Suprapubic skin (tissue), 4 donors: Measurements from ENCODE around the gene OLR1. TPM values are rescaled to one million over a fixed set of nuclear protein-coding genes. Genes with fewer than 3 reads are reported as not detected.
"Not testable (repeated sequence)": the region's sequence is repeated elsewhere in the genome, so short reads cannot be mapped to it uniquely, and the experiment has no call there.

Source experiments
- DNase-seq, 2 donors: peaks; one replicate each; pipeline ENCODE4 v3.0.0-alpha.2; 2019; ENCODE audit warnings: low spot score in 2 of 2
- H3K27ac ChIP-seq: fragments of 200-600 bp; sonication (generic); one replicate; pipeline ENCODE4 v1.5.1; 2019
- H3K27me3 ChIP-seq: fragments of 200-600 bp; sonication (generic); one replicate; pipeline ENCODE4 v1.5.1; 2019
- H3K36me3 ChIP-seq: fragments of 200-600 bp; sonication (generic); one replicate; pipeline ENCODE4 v1.5.1; 2019
- H3K4me1 ChIP-seq: fragments of 200-600 bp; sonication (generic); one replicate; pipeline ENCODE4 v1.5.1; 2019
- H3K4me3 ChIP-seq: fragments of 200-600 bp; sonication (generic); one replicate; pipeline ENCODE4 v1.5.1; 2019; ENCODE audit warnings: mild to moderate bottlenecking
- H3K9me3 ChIP-seq: fragments of 200-600 bp; sonication (generic); one replicate; pipeline ENCODE4 v1.5.1; 2019
- EP300 ChIP-seq: sonication (generic); formaldehyde crosslinking; IDR thresholded peaks from one replicate; pipeline ENCODE4 v1.6.1; 2017; ENCODE audit warnings: antibody characterized with exemption
- POLR2A ChIP-seq, 2 donors: fragments of 450-650 bp; IDR thresholded peaks; one replicate each; pipeline ENCODE4 v1.6.1; 2017; ENCODE audit warnings: antibody characterized with exemption in 2 of 2, mild to moderate bottlenecking in 2 of 2, moderate library complexity in 2 of 2
- POLR2AphosphoS5 ChIP-seq, 3 donors: sonication (generic); formaldehyde crosslinking; IDR thresholded peaks; one replicate each; pipeline ENCODE4 v1.6.1; 2017; ENCODE audit warnings: antibody characterized with exemption in 3 of 3
- WGBS: methylation state at CpG from one replicate; pipeline ENCODE4 v1.1.5; 2018; 5-methylcytosine and 5-hydroxymethylcytosine counted together
- total RNA-seq, 4 donors: library from RNA; depleted of rRNA; stranded (reverse); fragments of >200 nt; gene quantifications; one replicate each; pipeline ENCODE4 v1.1.0, GENCODE V29; 2016
- TF ChIP-seq, protein P1 (sequence below), 2 donors: fragments of 200-600 bp in 1 of 2; fragments of 450-650 bp in 1 of 2; sonication (generic) in 1 of 2; IDR thresholded peaks; one replicate each; pipeline ENCODE4 v1.5.1; 2016 to 2019; ENCODE audit warnings: antibody characterized with exemption in 2 of 2, mild to moderate bottlenecking in 1 of 2, moderate library complexity in 1 of 2

OLR1 gene
- total RNA-seq, 4 donors from 2014 or later = not detected

DNA sequence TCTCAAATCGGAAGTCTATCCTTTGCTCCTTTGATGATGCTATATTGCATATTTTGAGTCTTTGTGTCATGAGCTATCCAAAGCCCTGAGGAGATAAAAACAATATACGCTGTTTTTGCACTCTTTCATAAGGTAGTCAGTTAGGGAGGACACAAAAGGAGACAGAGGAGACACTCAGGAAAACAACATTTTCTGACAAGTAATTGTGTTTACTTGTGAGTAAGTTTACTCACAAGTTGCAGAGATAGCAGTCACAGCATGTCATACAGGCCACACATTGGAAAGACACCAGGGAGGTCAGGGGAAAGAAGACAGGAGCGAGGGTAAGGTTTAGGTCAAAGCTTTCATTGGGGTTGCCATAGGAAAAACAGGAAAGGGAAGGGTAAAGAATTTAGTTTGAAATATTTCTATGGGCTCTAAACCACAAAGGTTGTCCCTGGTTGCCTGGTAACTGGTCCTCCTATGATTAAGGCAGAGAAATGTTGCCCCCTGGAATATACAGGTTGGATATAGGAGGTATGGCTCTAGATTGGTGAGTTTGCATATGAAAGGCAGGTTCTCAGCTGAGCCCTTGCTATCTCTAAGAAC, 33.4 kb upstream of the OLR1 start:
- H3K27ac ChIP-seq = no peak overlapping the region
- H3K4me3 ChIP-seq = no peak overlapping the region
- 84% methylated on average over 3 of the region's 3 CpGs for WGBS
- no peak for DNase-seq
- H3K36me3 ChIP-seq = no peaks in the 10 kb centered on the region
- H3K4me1 ChIP-seq = no peaks in the 10 kb centered on the region
- no peak for TF ChIP-seq EP300
- TF ChIP-seq POLR2A (IDR thresholded peaks at IDR 0.05) = no peak
- no peak for TF ChIP-seq POLR2AphosphoS5 (IDR thresholded peaks at IDR 0.05)
- TF ChIP-seq, protein P1, sequence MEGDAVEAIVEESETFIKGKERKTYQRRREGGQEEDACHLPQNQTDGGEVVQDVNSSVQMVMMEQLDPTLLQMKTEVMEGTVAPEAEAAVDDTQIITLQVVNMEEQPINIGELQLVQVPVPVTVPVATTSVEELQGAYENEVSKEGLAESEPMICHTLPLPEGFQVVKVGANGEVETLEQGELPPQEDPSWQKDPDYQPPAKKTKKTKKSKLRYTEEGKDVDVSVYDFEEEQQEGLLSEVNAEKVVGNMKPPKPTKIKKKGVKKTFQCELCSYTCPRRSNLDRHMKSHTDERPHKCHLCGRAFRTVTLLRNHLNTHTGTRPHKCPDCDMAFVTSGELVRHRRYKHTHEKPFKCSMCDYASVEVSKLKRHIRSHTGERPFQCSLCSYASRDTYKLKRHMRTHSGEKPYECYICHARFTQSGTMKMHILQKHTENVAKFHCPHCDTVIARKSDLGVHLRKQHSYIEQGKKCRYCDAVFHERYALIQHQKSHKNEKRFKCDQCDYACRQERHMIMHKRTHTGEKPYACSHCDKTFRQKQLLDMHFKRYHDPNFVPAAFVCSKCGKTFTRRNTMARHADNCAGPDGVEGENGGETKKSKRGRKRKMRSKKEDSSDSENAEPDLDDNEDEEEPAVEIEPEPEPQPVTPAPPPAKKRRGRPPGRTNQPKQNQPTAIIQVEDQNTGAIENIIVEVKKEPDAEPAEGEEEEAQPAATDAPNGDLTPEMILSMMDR (IDR thresholded peaks at IDR 0.05) = no peak
- H3K9me3 ChIP-seq = no peaks in the 10 kb centered on the region
- no peaks in the 10 kb centered on the region for H3K27me3 ChIP-seq

DNA sequence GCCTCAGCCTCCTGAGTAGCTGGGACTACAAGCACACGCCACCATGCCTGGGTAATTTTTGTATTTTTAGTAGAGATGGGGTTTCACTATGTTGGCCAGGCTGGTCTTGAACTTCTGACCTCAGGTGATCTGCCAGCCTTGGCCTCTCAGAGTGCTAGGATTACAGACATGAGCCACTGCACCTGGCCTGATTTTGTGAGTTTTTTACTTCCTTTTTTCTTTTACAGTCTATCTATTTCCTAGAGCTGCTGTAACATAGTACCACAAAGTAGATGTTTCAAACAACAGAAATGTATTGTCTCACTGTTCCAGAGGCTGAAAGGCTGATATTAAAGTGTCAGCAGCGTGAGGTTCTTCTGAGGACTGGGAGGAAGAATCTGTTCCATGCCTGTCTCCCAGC, 32.6 kb upstream of the OLR1 start:
- H3K4me1 ChIP-seq, H3K36me3 ChIP-seq, H3K4me3 ChIP-seq, H3K9me3 ChIP-seq, DNase-seq, H3K27ac ChIP-seq, H3K27me3 ChIP-seq: not testable (repeated sequence)
- 93% methylated on average over 2 of the region's 2 CpGs for WGBS

DNA sequence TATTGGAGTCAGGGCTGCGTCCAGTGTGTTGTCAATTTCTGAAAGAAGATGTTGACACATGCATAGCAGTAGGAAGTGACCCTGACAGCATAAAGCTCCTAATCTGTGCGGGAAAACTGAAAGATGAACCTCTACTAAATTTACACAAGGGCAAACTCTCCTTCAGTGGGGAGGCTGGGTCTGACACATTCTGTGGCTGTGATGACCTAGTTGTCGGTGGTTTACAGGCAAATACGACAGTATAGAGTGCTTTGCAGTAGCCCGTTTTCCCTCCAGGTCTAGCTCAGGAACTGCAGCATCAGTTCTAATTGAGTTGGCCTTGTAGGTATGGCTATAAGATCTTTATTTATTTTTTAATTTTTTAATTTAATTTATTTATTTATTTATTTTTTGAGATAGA, 25.9 kb upstream of the OLR1 start:
- TF ChIP-seq, protein P1 (IDR thresholded peaks at IDR 0.05) = no peak
- TF ChIP-seq POLR2AphosphoS5 (IDR thresholded peaks at IDR 0.05) = no peak
- no peak for TF ChIP-seq POLR2A (IDR thresholded peaks at IDR 0.05)
- no peak for TF ChIP-seq EP300
- Histone ChIP-seq H3K4me1 (no peaks in the 10 kb centered on the region), H3K27ac (no peak overlapping the region), H3K27me3 (no peaks in the 10 kb centered on the region), H3K4me3 (no peak overlapping the region), H3K9me3 (no peaks in the 10 kb centered on the region), H3K36me3 (no peaks in the 10 kb centered on the region)
- WGBS = 73% methylated on average over 5 of the region's 5 CpGs
- no peak for DNase-seq

DNA sequence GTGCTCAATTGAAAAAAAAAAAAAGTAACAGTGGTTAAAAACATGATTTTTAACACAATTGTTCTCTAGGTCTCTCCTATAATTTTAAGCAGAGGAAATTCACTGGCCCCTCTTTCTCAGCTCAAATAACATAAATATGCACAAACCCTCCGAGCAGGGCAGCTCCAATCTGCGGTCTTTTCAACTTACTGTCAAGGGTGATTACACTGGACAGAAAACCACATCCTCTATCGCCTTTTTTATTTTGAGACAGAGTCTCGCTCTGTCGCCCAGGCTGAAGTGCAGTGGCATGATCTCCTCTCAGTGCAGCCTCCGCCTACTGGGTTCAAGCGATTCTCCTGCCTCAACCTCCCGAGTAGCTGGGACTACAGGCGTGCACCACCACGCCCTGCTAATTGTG, 24.3 kb upstream of the OLR1 start:
- 82% methylated on average over 10 of the region's 10 CpGs for WGBS
- no peak for DNase-seq
- Histone ChIP-seq H3K4me3 (no peak overlapping the region), H3K27me3 (no peaks in the 10 kb centered on the region), H3K9me3 (no peaks in the 10 kb centered on the region), H3K27ac (no peak overlapping the region), H3K4me1 (peaks cover 7% of the 10 kb centered on the region), H3K36me3 (no peaks in the 10 kb centered on the region)
- TF ChIP-seq EP300 (no peak), POLR2AphosphoS5 (IDR thresholded peaks at IDR 0.05) (no peak), POLR2A (IDR thresholded peaks at IDR 0.05) (no peak)
- TF ChIP-seq, protein P1 (IDR thresholded peaks at IDR 0.05) = no peak

- DNase-seq = no peak
- Histone ChIP-seq H3K4me1 (peaks cover 12% of the 10 kb centered on the region), H3K9me3 (no peaks in the 10 kb centered on the region), H3K4me3 (no peak overlapping the region), H3K27me3 (no peaks in the 10 kb centered on the region), H3K27ac (no peak overlapping the region), H3K36me3 (no peaks in the 10 kb centered on the region)
- TF ChIP-seq POLR2A (IDR thresholded peaks at IDR 0.05) = no peak
- 95% methylated on average over 3 of the region's 3 CpGs for WGBS
Measured at GRCh38 chr12:10194160-10194670, 22.3 kb upstream of the OLR1 start.

DNA sequence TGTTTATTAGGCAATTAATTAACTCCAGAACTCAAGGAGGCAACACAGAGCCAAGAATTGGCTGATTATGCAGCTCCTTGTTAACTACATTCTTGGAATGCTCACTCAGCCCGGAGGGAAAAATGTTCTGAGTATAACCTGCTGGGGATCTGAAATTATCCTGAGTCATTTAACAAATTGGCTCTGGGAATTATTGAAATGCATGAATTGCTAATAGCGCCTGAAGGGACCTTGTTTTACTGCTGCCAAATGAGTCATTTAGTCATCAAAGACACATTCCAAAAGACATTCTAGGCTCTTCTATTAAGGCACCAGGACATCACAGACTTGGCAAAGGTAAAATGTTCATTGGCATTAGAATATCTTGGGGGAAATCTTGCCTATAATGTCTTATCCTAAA, 19.9 kb upstream of the OLR1 start:
- H3K27ac ChIP-seq = no peak overlapping the region

More for the DNA sequence above, 19.9 kb upstream of the OLR1 start:
- no peak for TF ChIP-seq POLR2A (IDR thresholded peaks at IDR 0.05)
- no peak for TF ChIP-seq EP300
- TF ChIP-seq POLR2AphosphoS5 (IDR thresholded peaks at IDR 0.05) = no peak
- TF ChIP-seq, protein P1 (IDR thresholded peaks at IDR 0.05) = no peak
- Histone ChIP-seq H3K9me3 (no peaks in the 10 kb centered on the region), H3K27me3 (no peaks in the 10 kb centered on the region), H3K4me1 (peaks cover 12% of the 10 kb centered on the region), H3K36me3 (no peaks in the 10 kb centered on the region), H3K4me3 (no peak overlapping the region)
- no peak for DNase-seq
- 18% methylated on average over 2 of the region's 2 CpGs for WGBS
